HG02884 (cell line): ENCODE data around the gene CATSPERZ.

ENCODE experiments used
- ATAC-seq: cut with Tn5 transposase; IDR thresholded peaks from one replicate; pipeline ENCODE4 v1.9.1; 2021; ENCODE audit warnings: mild to moderate bottlenecking, moderate library complexity; ENCODE audit not compliant: unreplicated experiment

Gene CATSPERZ, protein sequence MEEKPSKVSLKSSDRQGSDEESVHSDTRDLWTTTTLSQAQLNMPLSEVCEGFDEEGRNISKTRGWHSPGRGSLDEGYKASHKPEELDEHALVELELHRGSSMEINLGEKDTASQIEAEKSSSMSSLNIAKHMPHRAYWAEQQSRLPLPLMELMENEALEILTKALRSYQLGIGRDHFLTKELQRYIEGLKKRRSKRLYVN

GRCh38 chr11:64299847-64300648 is at the start of gene CATSPERZ:
CATSPERZ (plus strand) TSS chr11:64300358; CDS start chr11:64300411, 53 bp downstream.
- no peak for ATAC-seq

GRCh38 chr11:64250415-64251015 is 49.6 kb upstream of the CATSPERZ start:
- ATAC-seq, result no peak

DNA sequence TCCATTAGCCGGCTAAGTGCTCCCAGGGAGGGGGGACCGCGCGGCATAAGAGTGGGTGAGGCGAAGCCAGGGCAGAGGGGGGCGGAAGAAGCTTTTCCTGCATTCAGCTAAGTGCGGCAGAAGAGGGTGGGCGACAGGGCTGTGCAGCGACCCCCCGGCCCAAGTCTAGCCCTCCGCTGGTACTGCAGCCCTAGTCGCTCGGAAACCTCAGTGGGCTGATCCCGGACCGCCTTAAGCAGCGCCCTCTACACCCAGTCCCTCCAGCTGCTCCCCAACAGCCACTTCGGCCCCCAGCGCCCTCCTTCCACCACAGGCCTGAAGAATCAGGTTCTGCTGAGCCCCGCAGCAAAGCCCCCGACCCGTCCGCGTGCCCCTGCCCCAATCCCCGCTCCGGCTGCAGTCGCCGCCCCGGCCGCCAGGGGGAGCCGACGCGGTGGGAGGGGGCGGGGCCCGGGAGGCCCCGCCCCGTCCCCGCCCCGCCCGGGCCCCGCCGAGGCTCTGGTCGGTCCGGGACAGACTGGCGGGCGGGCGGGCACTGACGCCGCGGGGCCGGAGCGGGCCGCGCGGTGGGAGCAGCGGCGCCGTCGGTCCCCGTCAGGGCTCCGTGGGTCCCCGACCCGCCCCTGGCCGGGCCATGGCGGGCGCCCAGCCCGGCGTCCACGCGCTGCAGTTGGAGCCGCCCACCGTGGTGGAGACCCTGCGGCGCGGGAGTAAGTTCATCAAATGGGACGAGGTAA is 49.0 kb upstream of the CATSPERZ start, which contains the start of gene PLCB3:
Gene PLCB3 (plus strand): TSS at position 515 of the 737 bp plus-strand sequence. CDS start 120 bp downstream, at position 635.
- ATAC-seq, result no peak

- no peak for ATAC-seq
Measured at GRCh38 chr11:64251753-64252002, 48.5 kb upstream of the CATSPERZ start.

GRCh38 chr11:64252003-64252872 is 47.9 kb upstream of the CATSPERZ start:
- no peak for ATAC-seq

DNA sequence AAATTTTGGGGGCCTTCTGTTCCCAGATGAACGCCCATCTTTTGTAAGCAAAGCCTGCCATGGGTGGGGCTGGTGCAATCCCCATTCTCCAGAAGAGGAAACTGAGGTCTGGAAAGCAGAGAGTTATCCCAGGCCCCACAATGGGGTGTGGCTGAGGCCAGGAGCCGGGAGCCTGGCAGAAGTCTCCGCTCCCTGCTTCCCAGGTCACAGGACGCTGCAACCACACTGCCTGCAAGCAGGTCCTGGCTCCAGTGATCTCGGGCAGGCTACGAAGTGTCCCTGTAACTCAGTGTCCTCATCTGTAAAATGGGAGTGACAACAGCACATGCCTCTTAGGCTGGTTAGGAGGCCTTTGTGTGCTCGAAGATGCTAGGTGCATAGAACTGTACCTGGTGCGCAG is 47.1 kb upstream of the CATSPERZ start:
- no peak for ATAC-seq

- no peak for ATAC-seq
Measured at GRCh38 chr11:64253481-64253880, 46.7 kb upstream of the CATSPERZ start.

- ATAC-seq, result no peak
Measured at GRCh38 chr11:64254326-64254725, 45.8 kb upstream of the CATSPERZ start.

- no peak for ATAC-seq
Measured at GRCh38 chr11:64255135-64256128, 44.7 kb upstream of the CATSPERZ start.

- no peak for ATAC-seq
Measured at GRCh38 chr11:64256300-64256699, 43.9 kb upstream of the CATSPERZ start.

GRCh38 chr11:64258356-64258755 is 41.8 kb upstream of the CATSPERZ start:
- ATAC-seq, result no peak

DNA sequence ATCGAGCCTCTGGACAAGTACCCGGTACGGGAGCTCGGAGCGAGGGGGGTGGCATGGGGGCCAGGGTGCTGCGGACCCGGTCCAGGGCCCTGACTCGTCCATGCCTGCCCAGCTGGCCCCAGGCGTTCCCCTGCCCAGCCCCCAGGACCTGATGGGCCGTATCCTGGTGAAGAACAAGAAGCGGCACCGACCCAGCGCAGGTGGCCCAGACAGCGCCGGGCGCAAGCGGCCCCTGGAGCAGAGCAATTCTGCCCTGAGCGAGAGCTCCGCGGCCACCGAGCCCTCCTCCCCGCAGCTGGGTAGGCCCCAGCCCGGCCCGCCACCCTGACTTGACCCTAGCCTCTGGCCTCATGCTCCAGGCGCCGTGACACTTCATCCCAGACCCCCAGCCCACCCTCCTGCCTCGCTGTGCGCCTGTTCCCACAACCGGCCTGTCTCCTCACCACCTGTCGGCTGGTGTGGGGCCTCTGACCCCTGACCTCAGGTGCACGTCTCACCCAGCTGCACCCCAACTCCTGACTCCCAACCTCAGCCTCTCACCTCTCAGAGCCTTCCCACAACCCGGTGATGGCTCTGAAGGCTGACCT is 41.1 kb upstream of the CATSPERZ start:
- no peak for ATAC-seq

- ATAC-seq, result no peak
Measured at GRCh38 chr11:64259533-64260067, 40.6 kb upstream of the CATSPERZ start.

- no peak for ATAC-seq
Measured at GRCh38 chr11:64260147-64260708, 39.9 kb upstream of the CATSPERZ start.

DNA sequence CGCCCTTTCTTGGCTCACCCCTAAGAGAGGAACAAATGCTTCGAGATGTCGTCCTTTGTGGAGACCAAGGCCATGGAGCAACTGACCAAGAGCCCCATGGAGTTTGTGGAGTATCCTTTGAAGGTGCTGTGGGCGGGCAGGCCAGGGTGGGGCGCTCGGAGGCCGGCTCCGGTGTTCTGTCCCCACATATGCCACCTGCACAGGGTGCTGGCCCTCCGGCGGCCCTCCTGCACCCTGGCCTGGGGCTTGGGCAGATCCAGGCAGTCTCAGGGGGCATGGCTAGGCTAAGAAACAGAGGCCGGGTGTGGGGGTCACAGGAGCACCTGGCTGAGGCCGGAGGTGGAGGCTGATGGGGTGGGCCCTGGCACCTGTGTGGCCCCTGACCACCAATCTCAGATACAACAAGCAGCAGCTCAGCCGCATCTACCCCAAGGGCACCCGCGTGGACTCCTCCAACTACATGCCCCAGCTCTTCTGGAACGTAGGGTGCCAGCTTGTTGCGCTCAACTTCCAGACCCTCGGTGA is 38.5 kb upstream of the CATSPERZ start:
- no peak for ATAC-seq

DNA sequence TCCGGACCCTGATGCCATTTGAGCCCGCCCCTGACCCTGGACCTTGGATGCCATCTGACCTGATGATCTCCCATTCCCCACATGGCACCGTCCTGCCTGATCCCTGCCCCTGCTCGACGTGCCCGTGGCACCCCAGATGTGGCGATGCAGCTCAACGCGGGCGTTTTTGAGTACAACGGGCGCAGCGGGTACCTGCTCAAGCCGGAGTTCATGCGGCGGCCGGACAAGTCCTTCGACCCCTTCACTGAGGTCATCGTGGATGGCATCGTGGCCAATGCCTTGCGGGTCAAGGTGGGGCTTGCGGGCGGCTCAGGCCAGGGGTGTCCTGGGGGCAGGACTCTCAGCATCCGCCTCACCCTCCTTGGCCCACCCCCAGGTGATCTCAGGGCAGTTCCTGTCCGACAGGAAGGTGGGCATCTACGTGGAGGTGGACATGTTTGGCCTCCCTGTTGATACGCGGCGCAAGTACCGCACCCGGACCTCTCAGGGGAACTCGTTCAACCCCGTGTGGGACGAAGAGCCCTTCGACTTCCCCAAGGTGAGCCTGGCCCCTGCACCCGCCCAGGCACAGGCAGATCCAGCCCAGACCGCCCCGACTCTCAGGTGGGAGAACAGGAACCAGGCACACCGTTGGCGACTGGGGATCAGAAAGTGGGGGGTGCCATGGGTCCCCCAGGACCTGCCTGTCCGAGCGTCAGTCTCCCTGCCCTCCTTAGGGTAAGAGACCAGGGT is 37.7 kb upstream of the CATSPERZ start:
- ATAC-seq, result no peak
